Measurements from ENCODE around the gene CD48.

Gene CD48

GRCh38 chr1:160637065-160637464 lies 74.6 kb downstream of the CD48 start:
- DNase-seq (ENCODE audit: low read depth in 2 of 3, low spot score in 1 of 3), result no peak

DNA sequence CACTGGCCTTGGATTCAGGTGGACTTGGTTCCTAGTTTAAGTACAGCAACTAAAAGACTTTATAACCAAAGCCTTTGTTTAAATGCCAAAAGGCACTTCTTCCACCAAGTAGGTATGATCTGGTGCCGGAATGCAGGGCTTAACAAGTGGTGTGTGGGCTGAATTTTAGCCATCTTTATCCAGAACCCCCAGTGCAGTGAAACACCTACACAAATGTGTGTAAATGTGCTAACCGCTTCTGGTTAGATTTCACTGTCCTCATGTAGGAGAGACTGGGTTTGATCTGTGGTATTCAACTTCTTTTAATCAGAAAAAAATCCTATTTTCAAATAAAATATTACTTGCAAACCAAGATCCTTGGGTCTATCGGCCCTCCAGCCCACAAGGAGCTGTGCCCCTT lies 75.1 kb downstream of the CD48 start:
- no peak for DNase-seq (ENCODE audit: low read depth in 2 of 3, low spot score in 1 of 3)

GRCh38 chr1:160636076-160636475 lies 75.5 kb downstream of the CD48 start:
- no peak for DNase-seq (ENCODE audit: low read depth in 2 of 3, low spot score in 1 of 3)

- DNase-seq (ENCODE audit: low read depth in 2 of 3, low spot score in 1 of 3), result no peak
These were observed 76.8 kb downstream of the CD48 start for GRCh38 chr1:160634543-160635491.

DNA sequence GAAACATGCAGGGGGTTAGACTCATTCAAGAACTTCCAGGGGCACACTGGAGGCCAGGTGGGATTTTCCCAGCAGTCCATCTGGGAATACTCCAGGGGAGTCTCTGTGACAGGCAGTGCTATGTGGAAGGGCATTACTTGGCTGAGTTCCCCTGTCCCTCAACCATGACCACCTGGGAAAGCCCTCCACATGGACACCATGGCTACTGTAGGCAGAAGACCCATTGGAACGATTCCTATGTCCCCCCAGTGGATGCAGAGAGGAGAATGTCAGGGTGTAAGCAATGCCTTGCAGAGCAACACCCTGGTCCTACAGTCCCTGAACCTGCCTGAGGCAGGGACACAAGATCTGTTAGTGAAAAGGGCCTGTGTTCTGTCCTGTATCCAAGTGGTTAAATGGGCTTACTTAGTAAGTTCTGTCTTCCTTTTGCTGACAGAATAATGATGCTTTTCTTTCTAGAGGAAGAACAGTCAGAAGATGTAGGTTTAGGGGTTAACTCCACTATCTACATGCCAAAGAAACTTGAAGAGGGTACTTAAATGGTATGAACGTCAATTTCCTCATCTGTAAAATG lies 78.2 kb downstream of the CD48 start:
- DNase-seq (ENCODE audit: low read depth in 2 of 3, low spot score in 1 of 3), result no peak

DNA sequence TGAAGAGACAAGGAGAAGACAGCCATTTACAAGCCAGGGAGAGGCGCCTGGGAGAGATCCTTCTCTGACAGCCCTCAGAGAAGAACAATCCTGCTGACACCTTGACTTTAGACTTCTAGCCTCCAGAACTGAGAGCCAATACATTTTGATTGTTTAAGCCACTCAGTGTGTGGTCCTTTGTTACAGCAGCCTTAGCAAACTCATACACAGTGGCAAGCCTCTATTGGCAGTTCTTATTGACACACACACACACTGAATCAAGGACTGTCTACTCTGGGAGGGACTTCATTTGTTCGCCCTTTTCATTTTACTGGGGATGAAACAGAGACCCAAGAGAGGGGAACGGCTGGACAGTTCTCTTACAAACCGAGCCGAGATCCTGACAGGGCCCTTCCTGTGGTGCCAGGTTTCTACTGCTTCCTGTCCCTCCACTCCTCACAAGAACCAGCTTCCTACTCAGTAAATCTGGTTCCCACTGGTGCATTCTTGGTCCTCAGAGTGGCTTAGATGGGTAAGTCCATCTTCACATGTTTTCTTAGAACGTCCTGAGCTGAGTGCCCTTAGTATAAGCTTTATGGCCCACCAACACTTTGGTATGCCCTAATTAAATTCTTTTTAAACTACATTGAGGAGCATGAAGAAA lies 79.5 kb downstream of the CD48 start:
- DNase-seq (ENCODE audit: low read depth in 2 of 3, low spot score in 1 of 3), result no peak

- no peak for DNase-seq (ENCODE audit: low read depth in 2 of 3, low spot score in 1 of 3)
These were observed 80.8 kb downstream of the CD48 start for GRCh38 chr1:160630523-160631451.

DNA sequence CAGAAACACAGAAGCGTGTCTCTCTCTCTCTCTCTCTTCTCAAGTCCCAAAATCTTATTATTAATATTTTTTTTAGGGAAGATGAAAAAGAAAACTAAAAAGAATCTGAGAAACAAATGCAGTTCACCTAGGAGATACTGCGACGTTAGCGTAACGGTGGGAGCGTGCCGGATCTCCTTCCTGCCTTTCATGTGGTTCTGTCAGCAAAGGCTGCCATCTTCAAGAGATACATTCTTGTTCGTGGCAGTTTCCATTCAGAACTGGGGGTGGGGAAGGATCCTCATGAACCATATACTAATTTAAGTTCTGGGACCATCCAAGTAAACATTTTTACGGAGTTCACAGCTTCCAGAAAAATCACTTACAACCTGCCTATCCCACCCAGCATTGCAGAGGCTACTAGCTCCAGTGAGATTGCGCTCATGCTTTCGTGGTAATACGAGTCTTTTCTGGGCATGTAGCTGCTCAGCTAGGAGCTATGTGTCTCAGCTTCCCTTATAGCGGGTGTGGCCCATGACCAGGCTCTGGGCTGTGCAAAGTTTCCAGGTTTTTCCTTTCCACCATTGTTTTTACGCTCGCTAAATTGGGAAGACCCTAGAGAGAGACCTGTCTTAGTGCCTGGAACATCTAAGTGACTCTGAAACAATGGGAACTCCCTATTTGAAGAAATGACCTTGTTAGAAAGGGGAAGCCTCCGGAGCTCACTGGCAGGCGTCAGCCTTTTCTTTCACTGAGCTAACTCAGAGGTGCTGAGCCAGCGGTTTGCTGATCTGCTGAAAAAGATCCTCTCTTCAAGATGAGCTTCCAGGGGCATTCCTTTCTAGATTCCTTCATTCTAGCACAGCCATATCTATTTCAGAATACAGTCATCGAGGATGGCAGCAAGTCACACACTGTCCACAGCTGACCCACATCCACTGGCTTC lies 82.1 kb downstream of the CD48 start:
- peak in 2 of 3 donors; percentile 43 to 57 for DNase-seq (ENCODE audit: low read depth in 2 of 3, low spot score in 1 of 3)

DNA sequence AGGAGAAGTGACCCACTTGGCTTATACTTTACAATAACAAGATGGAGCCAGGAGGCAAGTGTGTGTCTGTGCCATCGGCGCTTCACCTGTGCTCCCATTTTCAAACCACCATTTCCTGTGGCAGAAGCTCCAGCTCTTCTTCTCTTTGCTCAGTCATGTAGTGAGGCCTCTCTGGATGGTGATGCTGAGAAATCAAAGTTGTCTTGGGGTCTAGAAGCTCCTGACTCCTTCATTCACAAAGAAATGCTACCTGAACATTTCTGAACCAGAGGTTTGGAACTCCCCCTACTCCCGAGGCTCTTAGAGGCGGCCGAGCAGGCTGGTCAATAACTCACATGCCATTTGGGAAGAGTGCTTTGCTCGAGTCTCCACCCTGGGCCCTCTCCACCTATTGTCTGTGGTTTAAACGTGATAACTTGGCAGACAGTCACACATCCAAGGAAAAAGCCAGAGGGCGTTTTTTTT lies 82.8 kb downstream of the CD48 start:
- DNase-seq (ENCODE audit: low read depth in 2 of 3, low spot score in 1 of 3), result no peak
